SH-SY5Y (cell line): Measurements from ENCODE around the gene WDR37.

ENCODE experiments used
- GATA2 ChIP-seq: IDR thresholded peaks from 2 replicates; pipeline ENCODE4 v1.6.1; 2011; ENCODE audit warnings: mild to moderate bottlenecking, low read depth, low read length
- GATA3 ChIP-seq: IDR thresholded peaks from 2 replicates; pipeline ENCODE4 v1.6.1; 2011; ENCODE audit warnings: low read depth, mild to moderate bottlenecking, low read length, moderate library complexity

- TF ChIP-seq GATA2, result no peak
- TF ChIP-seq GATA3, result no peak
Measured at GRCh38 chr10:1026578-1026977, 29.6 kb upstream of the WDR37 start.
